ENCODE data around the gene GPS2.

DNA sequence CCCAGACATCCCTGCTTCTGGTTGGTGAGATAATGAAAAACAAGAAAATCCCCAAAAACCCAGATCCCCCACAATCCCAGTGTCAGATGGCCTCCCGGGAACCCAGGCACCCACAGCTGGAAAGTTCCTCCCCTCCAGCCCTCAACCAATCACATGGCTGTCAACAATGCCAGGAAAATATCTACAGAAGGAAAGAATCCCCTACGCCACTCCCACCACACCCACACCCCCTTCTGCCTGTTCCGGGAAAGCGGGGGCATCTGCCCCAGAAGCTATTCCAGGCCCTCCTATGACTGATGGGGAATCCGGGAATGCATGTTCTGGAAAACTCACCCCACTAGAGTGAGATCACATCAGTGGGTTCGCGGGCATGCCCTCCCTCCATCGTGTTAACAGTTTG, 41.6 kb upstream of the GPS2 start:
- TF ChIP-seq, protein P1, sequence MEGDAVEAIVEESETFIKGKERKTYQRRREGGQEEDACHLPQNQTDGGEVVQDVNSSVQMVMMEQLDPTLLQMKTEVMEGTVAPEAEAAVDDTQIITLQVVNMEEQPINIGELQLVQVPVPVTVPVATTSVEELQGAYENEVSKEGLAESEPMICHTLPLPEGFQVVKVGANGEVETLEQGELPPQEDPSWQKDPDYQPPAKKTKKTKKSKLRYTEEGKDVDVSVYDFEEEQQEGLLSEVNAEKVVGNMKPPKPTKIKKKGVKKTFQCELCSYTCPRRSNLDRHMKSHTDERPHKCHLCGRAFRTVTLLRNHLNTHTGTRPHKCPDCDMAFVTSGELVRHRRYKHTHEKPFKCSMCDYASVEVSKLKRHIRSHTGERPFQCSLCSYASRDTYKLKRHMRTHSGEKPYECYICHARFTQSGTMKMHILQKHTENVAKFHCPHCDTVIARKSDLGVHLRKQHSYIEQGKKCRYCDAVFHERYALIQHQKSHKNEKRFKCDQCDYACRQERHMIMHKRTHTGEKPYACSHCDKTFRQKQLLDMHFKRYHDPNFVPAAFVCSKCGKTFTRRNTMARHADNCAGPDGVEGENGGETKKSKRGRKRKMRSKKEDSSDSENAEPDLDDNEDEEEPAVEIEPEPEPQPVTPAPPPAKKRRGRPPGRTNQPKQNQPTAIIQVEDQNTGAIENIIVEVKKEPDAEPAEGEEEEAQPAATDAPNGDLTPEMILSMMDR (conservative IDR thresholded peaks at IDR 0.05; ENCODE audit: low read depth, low read length) = no peak
- TF ChIP-seq SMC3 (IDR thresholded peaks at IDR 0.05; ENCODE audit: low read depth, low read length) (no peak), MXI1 (IDR thresholded peaks at IDR 0.05; ENCODE audit: borderline replicate concordance, low read depth, low read length) (no peak), POLR2A (IDR thresholded peaks at IDR 0.05; ENCODE audit: low read depth, low read length) (no peak), CHD1 (IDR thresholded peaks at IDR 0.05; ENCODE audit: low read depth, low read length) (no peak), CEBPB (IDR thresholded peaks at IDR 0.05; ENCODE audit: low read depth, low read length) (no peak), MAFK (IDR thresholded peaks at IDR 0.05; ENCODE audit: low read depth, low read length) (no peak), RFX5 (IDR thresholded peaks at IDR 0.05; ENCODE audit: low read depth, low read length) (no peak), RAD21 (IDR thresholded peaks at IDR 0.05; ENCODE audit: low read length) (no peak), FOS (IDR thresholded peaks at IDR 0.05; ENCODE audit: low read depth, low read length) (no peak), RCOR1 (IDR thresholded peaks at IDR 0.05; ENCODE audit: insufficient replicate concordance, low read length) (no peak), NFE2L2 (IDR thresholded peaks at IDR 0.05; ENCODE audit: low read depth, low read length) (no peak), MAZ (IDR thresholded peaks at IDR 0.05; ENCODE audit: borderline replicate concordance, low read depth, low read length) (no peak)
- TF ChIP-seq, protein P2, sequence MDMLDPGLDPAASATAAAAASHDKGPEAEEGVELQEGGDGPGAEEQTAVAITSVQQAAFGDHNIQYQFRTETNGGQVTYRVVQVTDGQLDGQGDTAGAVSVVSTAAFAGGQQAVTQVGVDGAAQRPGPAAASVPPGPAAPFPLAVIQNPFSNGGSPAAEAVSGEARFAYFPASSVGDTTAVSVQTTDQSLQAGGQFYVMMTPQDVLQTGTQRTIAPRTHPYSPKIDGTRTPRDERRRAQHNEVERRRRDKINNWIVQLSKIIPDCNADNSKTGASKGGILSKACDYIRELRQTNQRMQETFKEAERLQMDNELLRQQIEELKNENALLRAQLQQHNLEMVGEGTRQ (IDR thresholded peaks at IDR 0.05; ENCODE audit: low read depth, low read length) = no peak

All from IMR-90 (cell line).